NCI-H524 (cell line): ENCODE results near the gene ADGB.

Experiments
- DNase-seq, 2 experiments: peaks; one replicate each; lab custom pipeline; 2025; lab: John Stamatoyannopoulos, UW

The ADGB gene

GRCh38 chr6:146861029-146861563 is 262.3 kb downstream of the ADGB start:
- DNase-seq: no peak

- DNase-seq: no peak
These were observed 262.9 kb downstream of the ADGB start for GRCh38 chr6:146861716-146862115.

GRCh38 chr6:146862508-146862919 is 263.7 kb downstream of the ADGB start:
- DNase-seq: no peak

- no peak for DNase-seq
These were observed 265.5 kb downstream of the ADGB start for GRCh38 chr6:146864300-146864699.

GRCh38 chr6:146864885-146865284 is 266.1 kb downstream of the ADGB start:
- no peak for DNase-seq
